Activated CD8-positive, alpha-beta memory T cell treated with anti-CD3 and anti-CD28 coated beads, Interleukin-2, amount 50 U/mL, for 1 hour (primary cell): ENCODE results near the gene NUDCD3.
"Not testable (repeated sequence)": the region's sequence is repeated elsewhere in the genome, so short reads cannot be mapped to it uniquely, and the experiment has no call there.

Experiments
- DNase-seq: peaks from one replicate; pipeline ENCODE4 v3.0.0-alpha.2; 2020; ENCODE audit errors: extremely low read depth

Gene NUDCD3

GRCh38 chr7:44517175-44517574, 26.7 kb upstream of the NUDCD3 start:
- no peak for DNase-seq

GRCh38 chr7:44515590-44516268, 25.3 kb upstream of the NUDCD3 start:
- no peak for DNase-seq

- DNase-seq: no peak
Measured at GRCh38 chr7:44512736-44513135, 22.3 kb upstream of the NUDCD3 start.

DNA sequence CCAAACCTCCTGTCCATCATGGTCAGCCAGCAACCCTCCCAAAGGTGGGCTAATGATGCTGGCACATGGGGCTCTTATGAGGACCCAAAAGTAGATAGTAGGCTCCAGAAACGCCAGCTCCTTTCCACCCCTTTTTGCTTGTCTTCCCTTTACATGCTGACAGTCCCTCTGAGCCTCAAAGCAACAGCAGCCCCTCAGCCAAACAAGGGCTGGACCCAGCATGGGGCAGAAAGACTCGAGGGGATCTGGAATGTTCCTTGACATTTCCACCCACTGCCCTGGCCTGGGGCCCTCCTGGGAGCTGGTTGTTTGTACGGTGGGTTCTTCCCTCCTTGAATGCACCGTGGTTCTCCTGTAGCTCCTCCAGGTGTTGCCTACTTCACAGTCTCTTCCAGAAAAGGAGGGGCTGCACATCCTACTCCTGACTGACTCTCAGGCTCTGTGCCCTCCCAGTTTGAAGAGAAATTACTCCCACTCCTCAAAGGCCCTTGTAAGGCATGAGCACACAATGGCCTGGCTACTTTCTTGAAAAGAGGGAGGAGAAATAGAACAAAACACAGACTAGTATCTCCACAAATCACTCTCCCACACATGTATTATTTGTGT, 21.5 kb upstream of the NUDCD3 start:
- no peak for DNase-seq

GRCh38 chr7:44511236-44511635, 20.8 kb upstream of the NUDCD3 start:
- no peak for DNase-seq

DNA sequence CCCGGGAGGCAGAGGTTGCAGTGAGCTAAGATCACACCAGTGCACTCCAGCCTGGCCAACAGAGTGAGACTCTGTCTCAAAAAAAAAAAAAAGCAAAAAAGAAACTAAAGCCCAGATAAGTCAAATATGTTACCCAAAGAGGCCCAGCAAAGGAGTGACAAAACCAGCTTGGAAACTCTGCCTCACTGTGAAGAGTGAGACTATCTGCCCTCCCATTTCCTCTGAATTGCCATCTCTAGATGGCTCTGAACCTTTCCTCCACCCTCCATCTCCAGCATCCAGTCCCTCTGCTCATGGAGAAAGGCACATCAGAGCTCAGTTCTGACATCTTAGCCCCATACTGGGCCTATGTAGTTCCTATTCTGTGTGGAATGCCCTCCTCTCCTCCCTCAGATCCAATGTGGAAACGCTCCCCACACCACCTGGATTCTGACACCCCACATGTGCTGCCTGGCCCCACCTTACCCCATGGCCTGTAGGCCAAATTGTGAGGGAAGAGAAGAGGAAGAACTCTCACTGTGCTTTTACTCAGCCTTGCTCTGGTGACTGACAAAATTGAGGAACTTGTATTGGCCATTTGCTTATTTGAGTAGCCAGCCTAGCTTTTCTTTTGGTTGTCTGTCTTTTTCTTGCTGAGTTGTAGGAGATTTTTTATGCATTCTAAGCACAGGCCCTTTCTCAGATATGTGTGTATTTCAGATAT, 18.0 kb upstream of the NUDCD3 start:
- DNase-seq: no peak

- DNase-seq: not testable (repeated sequence)
Measured at GRCh38 chr7:44506592-44507288, 16.3 kb upstream of the NUDCD3 start.

- DNase-seq: no peak
Measured at GRCh38 chr7:44505595-44505994, 15.1 kb upstream of the NUDCD3 start.

DNA sequence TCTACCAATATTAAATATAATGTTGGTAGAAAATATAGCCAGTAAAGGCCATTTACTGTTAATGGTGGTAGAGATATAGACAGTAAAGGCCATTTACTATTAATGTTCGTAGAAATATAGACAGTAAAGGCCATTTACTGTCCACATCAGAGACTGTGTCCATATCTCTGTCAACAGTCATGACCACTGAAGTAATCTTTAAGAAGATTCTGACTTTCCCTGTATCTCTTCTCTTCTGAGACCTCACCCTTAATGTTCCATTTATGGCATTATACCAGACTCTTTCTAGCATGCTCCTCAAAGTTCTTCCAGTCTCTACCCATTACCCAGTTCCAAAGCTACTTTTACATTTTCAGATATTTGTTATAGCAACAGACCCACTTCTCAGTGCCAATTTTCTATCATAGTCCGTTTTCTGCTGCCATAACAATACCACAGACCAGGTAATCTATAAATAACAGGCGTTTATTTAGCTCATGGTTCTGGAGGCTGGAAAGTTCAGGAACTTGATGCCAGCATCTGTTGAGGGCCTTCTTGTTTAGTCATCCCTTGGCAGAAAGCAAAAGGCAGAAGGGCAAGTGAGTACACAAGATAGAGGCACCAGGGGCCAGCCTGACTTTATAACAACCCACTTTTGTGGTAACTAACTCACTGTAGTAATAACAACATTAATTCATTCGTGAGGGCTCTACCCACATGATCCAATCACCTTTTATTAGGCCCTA, 7.9 kb upstream of the NUDCD3 start:
- no peak for DNase-seq

DNA sequence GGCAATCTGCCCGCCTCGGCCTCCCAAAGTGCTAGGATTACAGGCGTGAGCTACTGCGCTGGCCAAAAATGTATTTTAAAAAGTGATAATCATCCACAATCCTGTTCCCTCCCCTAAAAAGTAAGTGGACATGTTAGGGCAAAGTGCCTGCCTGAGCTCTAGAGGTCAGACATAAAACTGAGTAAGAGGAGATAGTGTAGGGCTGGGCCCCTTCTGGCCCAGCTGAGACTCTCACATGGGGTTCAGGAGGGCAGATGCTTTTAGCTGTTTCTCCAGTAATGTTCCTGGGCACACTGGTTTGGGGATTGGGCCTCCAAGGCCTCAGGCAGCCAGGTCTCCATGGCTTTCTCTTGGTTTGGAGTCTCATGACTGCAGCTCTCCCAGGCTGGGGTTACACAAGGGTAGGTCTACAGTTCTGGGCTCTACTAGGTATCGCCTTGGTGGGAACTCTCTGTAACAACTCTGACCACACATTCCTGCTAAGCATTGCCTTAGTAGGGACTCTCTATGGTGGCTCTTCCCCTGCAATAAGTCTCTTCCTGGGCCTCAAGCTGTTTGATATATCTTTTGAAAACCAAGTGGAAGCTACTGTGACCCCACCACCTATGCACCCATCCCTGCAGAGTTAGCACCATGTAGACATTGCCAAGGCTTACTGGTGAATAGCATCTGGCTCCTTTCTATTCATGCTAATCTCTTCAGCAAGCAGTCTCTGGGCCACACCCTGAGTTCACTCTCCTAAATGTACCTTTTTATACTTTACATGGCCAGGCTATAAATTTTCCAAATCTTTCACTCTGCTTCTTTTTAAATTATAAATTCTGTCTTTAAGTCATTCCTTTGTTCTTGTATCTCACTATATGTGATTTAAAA, 6.9 kb upstream of the NUDCD3 start:
- DNase-seq: no peak

DNA sequence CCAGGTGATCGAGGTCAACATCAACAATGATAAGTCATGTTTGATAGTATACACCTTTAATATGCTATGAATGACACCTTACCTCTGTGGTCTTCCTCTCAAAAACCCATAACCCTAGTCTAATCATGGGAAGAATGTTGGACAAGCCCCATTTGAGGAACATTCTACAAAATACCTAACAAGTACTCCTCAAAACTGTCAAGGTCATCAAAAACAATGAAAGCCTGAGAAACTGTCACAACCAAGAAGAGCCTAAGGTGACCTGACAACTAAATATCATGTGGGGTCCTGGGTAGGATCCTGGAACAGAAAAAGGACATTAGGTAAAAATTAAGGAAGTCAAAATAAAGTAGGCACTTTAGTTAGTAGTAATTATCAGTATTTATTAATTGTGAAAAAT, 5.9 kb upstream of the NUDCD3 start:
- DNase-seq: no peak

GRCh38 chr7:44494960-44495359, 4.5 kb upstream of the NUDCD3 start:
- no peak for DNase-seq

- no peak for DNase-seq
Measured at GRCh38 chr7:44491229-44491628, 771 bp upstream of the NUDCD3 start.

DNA sequence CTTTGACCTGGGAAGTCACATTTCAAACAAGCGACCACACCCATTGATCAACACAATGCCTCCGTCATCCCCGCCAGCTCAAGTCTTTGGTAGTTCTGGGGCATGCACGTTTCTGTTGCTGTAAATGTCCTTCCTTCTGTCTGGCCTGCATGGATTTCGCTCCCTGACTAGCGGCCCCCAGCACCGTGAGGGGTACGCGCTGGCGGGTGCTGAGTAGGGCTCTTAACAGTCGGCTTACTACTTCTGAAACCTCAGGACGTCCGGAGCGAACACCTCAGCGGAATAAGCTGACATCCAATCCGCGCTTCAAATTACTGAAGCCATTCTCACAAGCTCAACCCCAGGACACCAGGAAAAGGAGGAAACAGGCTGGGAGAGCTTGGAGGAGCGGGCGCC, 505 bp downstream of the NUDCD3 start:
- DNase-seq: peak; percentile 16

DNA sequence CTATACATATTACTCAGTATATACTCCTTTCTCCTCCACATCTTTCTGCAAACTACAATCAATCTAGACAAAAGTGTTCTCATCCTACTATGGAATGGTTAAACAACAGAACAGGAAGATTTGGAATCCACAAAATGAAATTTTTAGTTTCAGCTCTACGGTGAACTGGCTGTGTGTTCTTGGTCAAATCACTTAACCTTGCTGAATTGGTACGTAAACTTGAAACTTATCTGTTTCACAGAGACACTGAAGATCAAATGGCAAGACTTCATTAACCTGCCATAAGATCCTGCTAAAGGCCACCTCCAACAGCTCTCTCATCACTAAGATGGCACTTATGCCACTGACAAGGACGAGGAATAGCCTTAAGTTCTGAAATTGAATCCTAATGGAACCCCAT, 1.5 kb downstream of the NUDCD3 start:
- DNase-seq: no peak

GRCh38 chr7:44486693-44487092, 3.8 kb downstream of the NUDCD3 start:
- DNase-seq: no peak

- no peak for DNase-seq
Measured at GRCh38 chr7:44486001-44486400, 4.5 kb downstream of the NUDCD3 start.

GRCh38 chr7:44484482-44485313, 5.8 kb downstream of the NUDCD3 start:
- DNase-seq: no peak

DNA sequence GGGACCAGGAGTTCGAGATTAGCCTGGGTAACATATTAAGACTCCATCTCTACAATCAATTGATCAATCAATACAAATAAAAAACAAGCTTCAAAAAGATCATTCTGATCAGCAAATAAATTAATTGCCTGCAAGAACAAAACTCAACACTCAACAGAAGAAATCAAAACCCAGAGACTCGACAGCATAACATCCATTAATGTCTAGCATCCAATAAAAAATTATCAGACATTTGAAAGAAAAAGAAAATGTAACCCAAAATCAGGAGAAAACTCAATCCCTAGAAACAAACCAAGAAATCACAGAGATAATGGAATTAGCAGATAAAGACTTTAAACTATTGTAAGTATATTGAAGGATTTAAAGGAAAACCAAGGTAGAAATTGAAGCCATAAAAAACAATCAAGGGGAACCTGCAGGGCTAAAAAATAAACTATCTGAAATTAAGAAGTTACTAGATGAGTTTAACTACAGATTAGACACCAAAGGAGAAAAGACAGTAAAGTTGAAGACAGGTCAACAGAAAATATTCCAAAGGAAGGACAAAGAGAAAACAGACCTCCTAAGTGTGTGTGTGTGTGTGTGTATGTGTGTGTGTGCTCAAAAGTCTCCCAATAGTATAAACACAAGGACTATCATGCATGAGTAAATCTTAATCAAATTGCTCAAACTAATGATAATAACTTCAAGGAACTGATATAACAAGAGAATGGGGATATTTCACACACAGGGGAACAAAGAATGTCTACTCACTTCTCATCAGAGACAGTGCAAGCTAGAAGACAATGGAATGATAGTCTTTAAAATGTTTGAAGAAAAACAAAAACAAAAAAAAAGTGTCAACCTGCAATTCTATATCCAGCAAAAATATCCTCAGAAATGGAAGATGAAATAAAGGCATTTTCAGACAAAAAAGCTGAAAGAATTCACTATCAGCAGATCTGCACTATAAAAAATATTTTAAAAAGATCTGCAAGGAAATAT, 7.7 kb downstream of the NUDCD3 start:
- DNase-seq: no peak
